ENCODE results near the gene POLG2. TPM values are rescaled to one million over a fixed set of nuclear protein-coding genes. Genes with fewer than 3 reads are reported as not detected.

POLG2 gene
- polyA plus RNA-seq, 1 donor (not counting 4 experiments of a cell fraction or from before 2014, with no cell fraction given) = 14.0 TPM

- H3K36me3 ChIP-seq (ENCODE audit: control insufficient read depth in 2 of 2, extremely low read depth in 1 of 2, insufficient read depth in 2 of 2, low read length in 2 of 2) = no peaks in the 10 kb centered on the region
- H3K9ac ChIP-seq (ENCODE audit: control insufficient read depth, extremely low read depth, insufficient read depth, low read length) = no peak overlapping the region
- H4K20me1 ChIP-seq (ENCODE audit: control insufficient read depth, extremely low read depth, insufficient read depth, low read length) = no peaks in the 10 kb centered on the region
- TF ChIP-seq, protein P1, sequence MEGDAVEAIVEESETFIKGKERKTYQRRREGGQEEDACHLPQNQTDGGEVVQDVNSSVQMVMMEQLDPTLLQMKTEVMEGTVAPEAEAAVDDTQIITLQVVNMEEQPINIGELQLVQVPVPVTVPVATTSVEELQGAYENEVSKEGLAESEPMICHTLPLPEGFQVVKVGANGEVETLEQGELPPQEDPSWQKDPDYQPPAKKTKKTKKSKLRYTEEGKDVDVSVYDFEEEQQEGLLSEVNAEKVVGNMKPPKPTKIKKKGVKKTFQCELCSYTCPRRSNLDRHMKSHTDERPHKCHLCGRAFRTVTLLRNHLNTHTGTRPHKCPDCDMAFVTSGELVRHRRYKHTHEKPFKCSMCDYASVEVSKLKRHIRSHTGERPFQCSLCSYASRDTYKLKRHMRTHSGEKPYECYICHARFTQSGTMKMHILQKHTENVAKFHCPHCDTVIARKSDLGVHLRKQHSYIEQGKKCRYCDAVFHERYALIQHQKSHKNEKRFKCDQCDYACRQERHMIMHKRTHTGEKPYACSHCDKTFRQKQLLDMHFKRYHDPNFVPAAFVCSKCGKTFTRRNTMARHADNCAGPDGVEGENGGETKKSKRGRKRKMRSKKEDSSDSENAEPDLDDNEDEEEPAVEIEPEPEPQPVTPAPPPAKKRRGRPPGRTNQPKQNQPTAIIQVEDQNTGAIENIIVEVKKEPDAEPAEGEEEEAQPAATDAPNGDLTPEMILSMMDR (optimal IDR thresholded peaks at IDR 0.05 in 1 of 3, IDR thresholded peaks at IDR 0.05 in 1 of 3, conservative IDR thresholded peaks at IDR 0.05 in 1 of 3; ENCODE audit: extremely low read depth in 1 of 3, insufficient read depth in 2 of 3, low read length in 3 of 3) = no peak
- TF ChIP-seq EZH2 (IDR thresholded peaks at IDR 0.05; ENCODE audit: low read length) = no peak
- no peak overlapping the region for H2AFZ ChIP-seq (ENCODE audit: control insufficient read depth, low read length)
- FAIRE-seq = no peak
- no peaks in the 10 kb centered on the region for H3K79me2 ChIP-seq (ENCODE audit: control insufficient read depth, insufficient read depth, low read length)
- H3K9me3 ChIP-seq (ENCODE audit: control insufficient read depth, low read depth, low read length) = no peaks in the 10 kb centered on the region
- H3K27ac ChIP-seq (ENCODE audit: control insufficient read depth, insufficient read depth, low read length) = no peak overlapping the region
- dilution Hi-C loops (cut with MboI; ENCODE audit: extremely low pct_ligation_motif_present, low sequenced_read_pairs) = no loop called here
- DNase-seq (ENCODE audit: low read depth, low spot score) = no peak
- no peak overlapping the region for H3K4me2 ChIP-seq (ENCODE audit: control insufficient read depth, extremely low read depth, insufficient read depth, low read depth, low read length)
- no peaks in the 10 kb centered on the region for H3K4me1 ChIP-seq (ENCODE audit: control insufficient read depth, extremely low read depth, insufficient read depth, low read length)
- H3K9me1 ChIP-seq (ENCODE audit: control insufficient read depth, extremely low read depth, insufficient read depth, low read length) = no peaks in the 10 kb centered on the region
- no peak overlapping the region for H3K4me3 ChIP-seq (ENCODE audit: control insufficient read depth in 2 of 3, extremely low read depth in 1 of 3, insufficient read depth in 2 of 3, low read depth in 1 of 3, low read length in 3 of 3)
- H3K27me3 ChIP-seq (ENCODE audit: control insufficient read depth, extremely low read depth, insufficient read depth, low read length) = no peaks in the 10 kb centered on the region
These were observed 53.6 kb downstream of the POLG2 start for GRCh38 chr17:64443086-64443760.

DNA sequence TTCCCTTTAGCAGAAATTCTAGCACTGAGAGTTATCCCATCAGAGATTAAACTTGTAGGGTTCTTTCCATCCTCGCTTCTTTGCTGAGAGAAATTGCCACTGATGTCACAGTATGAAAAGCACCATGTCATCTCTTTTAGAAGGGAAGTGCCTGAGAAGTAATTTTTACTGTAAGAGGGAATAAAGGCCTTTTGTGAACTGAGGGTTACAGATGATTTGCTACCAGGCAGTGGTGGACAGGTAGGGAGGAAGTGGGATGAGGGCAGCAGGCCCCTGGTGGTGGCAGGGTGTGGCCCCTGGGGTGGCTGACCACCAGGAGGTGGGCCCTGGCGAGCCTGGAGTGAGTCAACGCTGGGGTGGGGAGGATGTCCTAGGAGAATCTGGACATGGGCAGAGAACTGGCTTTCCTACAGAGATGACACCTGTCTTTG, 54.3 kb downstream of the POLG2 start:
- FAIRE-seq = no peak

More for the DNA sequence above, 54.3 kb downstream of the POLG2 start:
- Histone ChIP-seq H3K27me3 (ENCODE audit: control insufficient read depth, extremely low read depth, insufficient read depth, low read length) (no peaks in the 10 kb centered on the region), H3K9ac (ENCODE audit: control insufficient read depth, extremely low read depth, insufficient read depth, low read length) (no peak overlapping the region), H3K36me3 (ENCODE audit: control insufficient read depth in 2 of 2, extremely low read depth in 1 of 2, insufficient read depth in 2 of 2, low read length in 2 of 2) (no peaks in the 10 kb centered on the region), H3K9me1 (ENCODE audit: control insufficient read depth, extremely low read depth, insufficient read depth, low read length) (no peaks in the 10 kb centered on the region), H3K4me3 (ENCODE audit: control insufficient read depth in 2 of 3, extremely low read depth in 1 of 3, insufficient read depth in 2 of 3, low read depth in 1 of 3, low read length in 3 of 3) (no peak overlapping the region), H3K4me1 (ENCODE audit: control insufficient read depth, extremely low read depth, insufficient read depth, low read length) (no peaks in the 10 kb centered on the region), H3K9me3 (ENCODE audit: control insufficient read depth, low read depth, low read length) (peaks cover 3% of the 10 kb centered on the region), H3K4me2 (ENCODE audit: control insufficient read depth, extremely low read depth, insufficient read depth, low read depth, low read length) (no peak overlapping the region), H3K79me2 (ENCODE audit: control insufficient read depth, insufficient read depth, low read length) (no peaks in the 10 kb centered on the region), H2AFZ (ENCODE audit: control insufficient read depth, low read length) (no peak overlapping the region), H4K20me1 (ENCODE audit: control insufficient read depth, extremely low read depth, insufficient read depth, low read length) (no peaks in the 10 kb centered on the region), H3K27ac (ENCODE audit: control insufficient read depth, insufficient read depth, low read length) (no peak overlapping the region)
- no peak for TF ChIP-seq EZH2 (IDR thresholded peaks at IDR 0.05; ENCODE audit: low read length)
- TF ChIP-seq, protein P1 (optimal IDR thresholded peaks at IDR 0.05 in 1 of 3, IDR thresholded peaks at IDR 0.05 in 1 of 3, conservative IDR thresholded peaks at IDR 0.05 in 1 of 3; ENCODE audit: extremely low read depth in 1 of 3, insufficient read depth in 2 of 3, low read length in 3 of 3) = no peak
- DNase-seq (ENCODE audit: low read depth, low spot score) = no peak
- dilution Hi-C loops (cut with MboI; ENCODE audit: extremely low pct_ligation_motif_present, low sequenced_read_pairs) = no loop called here

Data from keratinocyte (primary cell).